ENCODE results near the gene CDH3. TPM values are rescaled to one million over a fixed set of nuclear protein-coding genes. Genes with fewer than 3 reads are reported as not detected.
"Not testable (repeated sequence)": the region's sequence is repeated elsewhere in the genome, so short reads cannot be mapped to it uniquely, and the experiment has no call there.

Gene CDH3
- total RNA-seq, 1 donor from 2014 or later, result under 0.01 TPM

- no peak for DNase-seq (ENCODE audit: low read depth, low spot score)
Observed at GRCh38 chr16:68704232-68704867, 59.2 kb downstream of the CDH3 start.

GRCh38 chr16:68707340-68708152 lies 62.4 kb downstream of the CDH3 start:
- no peak for DNase-seq (ENCODE audit: low read depth, low spot score)

- no peak for DNase-seq (ENCODE audit: low read depth, low spot score)
Observed at GRCh38 chr16:68710211-68710610, 65.1 kb downstream of the CDH3 start.

DNA sequence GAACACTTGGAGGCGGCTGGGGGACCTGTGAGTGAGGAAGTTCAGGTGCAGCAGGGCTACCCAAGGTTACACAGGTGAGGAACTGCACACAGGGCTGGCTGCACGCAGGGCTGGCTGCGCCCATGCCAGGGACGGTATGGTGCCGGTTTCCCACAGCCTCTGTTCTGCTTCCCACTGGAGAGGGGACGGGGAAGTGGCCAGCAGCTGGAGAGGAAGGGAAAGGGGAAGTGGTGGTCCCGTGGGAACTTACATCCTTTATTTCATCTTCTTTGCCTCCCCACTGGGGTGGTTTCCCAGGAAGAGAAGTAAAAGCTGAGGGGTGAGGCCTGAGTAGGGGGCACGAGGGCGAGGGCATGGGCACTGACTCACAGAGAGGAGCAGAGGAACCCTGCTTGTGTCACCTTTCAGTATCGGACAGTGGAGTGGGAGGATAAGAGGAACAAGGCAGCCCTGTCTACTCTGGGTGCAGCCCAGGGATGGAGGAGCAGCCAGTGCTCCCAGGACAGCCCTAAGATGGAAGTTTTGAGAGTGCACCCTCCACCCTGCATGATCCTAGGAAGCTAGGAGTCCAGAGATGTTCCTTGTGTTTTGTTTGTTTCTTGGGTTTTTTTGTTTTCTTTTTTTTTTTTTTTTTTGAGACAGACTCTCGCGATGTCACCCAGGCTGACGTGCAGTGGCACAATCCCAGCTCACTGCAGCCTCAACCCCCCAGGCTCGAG lies 66.5 kb downstream of the CDH3 start:
- DNase-seq (ENCODE audit: low read depth, low spot score), result no peak

DNA sequence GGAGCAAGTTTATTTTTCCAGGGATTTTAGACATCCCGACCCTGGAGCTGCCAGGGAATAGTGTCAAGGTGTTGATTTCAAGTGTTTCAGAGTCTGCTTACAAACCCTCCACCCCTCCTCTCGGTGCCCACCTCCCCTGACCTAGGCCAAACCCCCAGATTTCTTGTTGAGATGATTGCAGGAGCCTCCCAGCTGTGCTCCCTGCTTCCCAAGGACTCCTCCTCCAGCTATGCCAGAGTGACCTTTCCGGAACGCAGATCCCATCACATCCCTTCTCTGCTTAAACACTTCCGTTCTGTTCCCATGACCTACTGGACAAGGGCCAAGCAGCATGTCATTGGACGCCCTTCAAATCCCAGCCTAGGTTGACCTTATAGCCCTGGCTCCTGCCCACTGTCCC lies 68.3 kb downstream of the CDH3 start:
- DNase-seq (ENCODE audit: low read depth, low spot score), result no peak

- no peak for DNase-seq (ENCODE audit: low read depth, low spot score)
Observed at GRCh38 chr16:68715471-68715870, 70.4 kb downstream of the CDH3 start.

DNA sequence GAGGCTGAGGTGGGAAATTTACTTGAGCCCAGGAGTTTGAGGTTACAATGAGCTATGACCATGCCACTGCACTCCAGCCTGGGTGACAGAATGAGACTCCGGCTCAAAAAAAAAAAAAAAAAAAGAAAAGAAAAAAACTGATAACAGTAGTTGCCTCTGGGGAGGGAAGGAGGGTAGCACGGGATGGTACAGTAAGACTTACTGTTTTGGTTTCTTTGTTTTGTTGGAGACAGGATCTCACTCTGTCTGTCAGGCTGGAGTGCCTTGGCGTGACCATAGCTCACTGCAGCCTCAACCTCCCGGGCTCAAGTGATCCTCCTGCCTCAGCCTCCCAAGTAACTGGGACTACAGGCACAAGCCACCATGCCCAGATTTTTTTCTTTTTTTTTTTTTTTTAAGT lies 71.4 kb downstream of the CDH3 start:
- not testable (repeated sequence) for DNase-seq (ENCODE audit: low read depth, low spot score)

DNA sequence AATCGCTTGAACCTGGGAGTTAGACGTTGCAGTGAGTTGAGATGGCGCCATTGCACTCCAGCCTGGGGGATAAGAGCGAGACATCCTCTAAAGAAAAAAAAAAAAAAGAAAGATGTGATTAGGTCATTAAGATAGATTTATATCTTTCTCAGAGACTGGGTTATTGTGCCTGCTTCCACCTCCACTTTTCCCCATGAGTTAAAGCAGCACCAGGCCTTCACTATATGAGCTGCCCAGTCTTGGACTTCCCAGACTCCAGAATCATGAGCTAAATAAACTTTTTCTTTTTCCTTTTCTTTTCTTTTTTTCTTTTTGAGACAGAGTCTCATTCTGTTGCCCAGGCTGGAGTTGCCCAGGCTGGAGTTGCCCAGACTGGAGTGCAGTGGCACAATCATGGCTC lies 72.6 kb downstream of the CDH3 start:
- no peak for DNase-seq (ENCODE audit: low read depth, low spot score)

DNA sequence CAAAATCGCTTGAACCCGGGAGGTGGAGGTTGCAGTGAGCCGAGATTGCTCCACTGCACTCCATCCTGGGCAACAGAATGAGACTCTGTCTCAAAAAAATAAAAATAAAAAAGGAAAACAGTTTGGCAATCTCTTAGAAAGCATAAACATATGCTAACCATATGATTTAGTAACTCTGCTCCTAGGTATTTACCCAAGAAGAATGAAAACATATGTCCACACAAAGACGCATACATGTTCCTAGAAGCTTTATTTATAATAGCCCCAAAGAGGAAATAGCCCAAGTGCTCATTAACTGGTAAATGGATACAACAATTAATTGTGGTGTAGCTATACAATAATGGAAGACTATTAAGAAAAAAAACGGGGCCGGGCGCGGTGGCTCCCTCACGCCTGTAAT lies 73.5 kb downstream of the CDH3 start:
- DNase-seq (ENCODE audit: low read depth, low spot score), result no peak

- DNase-seq (ENCODE audit: low read depth, low spot score), result no peak
Observed at GRCh38 chr16:68719993-68720489, 74.9 kb downstream of the CDH3 start.

GRCh38 chr16:68722119-68723024 lies 77.3 kb downstream of the CDH3 start:
- DNase-seq (ENCODE audit: low read depth, low spot score), result no peak

DNA sequence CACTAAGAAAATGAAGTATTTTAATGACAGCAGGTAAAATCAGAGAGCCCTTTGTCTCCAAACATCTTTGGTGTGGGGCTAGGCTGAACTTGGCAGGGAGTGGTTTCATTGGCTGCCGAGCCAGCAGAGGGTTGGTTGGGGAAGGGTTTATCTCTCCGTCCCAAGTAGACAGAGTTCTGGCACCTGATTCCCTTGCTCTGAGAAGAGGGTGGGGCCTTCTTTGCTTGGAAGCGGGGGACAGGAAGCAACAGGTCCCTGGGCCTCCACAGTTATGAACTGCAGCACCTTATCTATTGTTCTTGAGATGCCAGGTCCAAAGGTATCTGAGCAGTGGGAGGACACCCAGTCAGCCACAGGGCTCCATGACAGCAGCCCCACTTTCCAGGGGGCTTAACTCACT lies 79.7 kb downstream of the CDH3 start:
- DNase-seq (ENCODE audit: low read depth, low spot score), result no peak

- no peak for DNase-seq (ENCODE audit: low read depth, low spot score)
Observed at GRCh38 chr16:68728523-68728922, 83.4 kb downstream of the CDH3 start.

DNA sequence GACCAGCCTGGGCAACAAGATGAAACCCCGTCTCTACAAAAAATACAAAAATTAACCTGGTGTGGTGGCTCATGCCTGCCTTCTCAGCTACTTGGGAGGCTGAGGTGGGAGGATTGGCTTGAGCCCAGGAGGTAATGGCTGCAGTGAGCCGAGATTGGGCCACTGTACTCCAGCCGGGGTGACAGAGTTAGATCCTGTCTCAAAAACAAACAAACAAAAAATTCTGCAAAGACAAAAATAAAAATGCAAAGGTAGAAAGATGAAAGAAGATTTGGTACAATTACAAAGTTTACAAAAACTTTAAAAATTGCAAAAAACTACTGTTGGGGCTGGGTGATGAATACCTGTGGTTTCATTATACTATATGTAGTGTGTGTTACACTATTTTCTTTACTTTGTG lies 86.5 kb downstream of the CDH3 start:
- no peak for DNase-seq (ENCODE audit: low read depth, low spot score)

DNA sequence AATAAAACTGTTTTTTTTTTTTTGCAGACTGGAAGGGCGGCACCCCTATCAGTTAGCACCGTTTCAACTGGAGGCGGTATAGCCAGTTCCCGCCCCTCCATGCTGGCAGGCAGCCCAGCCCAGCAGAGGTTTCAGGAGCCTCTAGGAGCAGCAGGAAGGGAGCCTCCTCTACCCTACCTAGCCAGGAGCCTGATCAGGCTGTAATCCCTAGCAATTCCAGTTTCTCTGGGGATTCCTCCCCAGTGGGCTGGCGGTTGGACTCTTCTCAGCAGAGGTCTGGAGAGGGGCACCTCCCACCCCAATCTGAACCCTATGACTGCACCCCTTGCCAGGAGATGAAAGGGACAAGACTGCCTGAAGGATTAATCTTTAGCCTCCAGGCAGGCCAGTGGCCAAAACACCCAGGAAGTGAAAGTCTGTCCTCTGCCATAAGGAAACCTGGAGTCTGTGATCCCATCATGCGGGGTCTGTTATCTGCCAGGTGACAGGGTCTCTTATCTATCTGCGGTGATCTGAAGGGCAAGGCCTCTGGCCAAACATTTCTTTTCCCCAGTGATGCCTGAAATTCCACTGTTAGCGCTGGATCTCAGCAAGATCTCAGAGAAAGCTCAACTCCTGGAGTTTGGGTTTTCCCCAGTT lies 87.1 kb downstream of the CDH3 start:
- DNase-seq (ENCODE audit: low read depth, low spot score), result no peak

DNA sequence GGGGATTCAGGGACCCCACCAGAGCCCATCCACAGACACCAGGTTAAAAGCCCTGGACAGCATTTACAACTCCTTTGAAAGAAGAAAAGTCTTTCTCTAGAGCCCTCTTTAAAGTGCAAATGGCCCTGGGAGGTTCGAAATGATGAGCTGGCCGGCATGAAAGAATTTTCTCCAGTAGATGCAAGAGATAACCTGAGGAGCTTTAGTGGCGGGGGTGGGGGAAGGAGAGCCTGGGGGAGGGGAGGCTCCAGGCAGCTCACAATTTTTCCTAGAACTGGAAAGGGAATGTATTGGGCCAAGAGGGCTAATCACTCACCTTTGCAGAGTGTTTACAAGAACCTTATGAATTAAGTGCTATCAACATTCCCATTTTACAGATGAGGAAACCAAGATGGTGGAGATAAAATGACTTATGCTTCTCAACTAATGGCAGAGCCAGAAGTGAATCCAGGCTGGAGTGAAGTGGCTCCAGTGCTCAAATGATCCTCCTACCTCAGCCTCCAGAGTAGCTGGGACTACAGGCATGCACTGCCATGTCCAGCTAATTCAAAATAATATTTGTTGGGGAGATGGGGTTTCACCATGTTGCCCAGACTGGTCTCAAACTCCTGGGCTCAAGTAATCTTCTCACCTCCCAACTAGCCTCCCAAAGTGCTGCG lies 87.8 kb downstream of the CDH3 start:
- no peak for DNase-seq (ENCODE audit: low read depth, low spot score)

DNA sequence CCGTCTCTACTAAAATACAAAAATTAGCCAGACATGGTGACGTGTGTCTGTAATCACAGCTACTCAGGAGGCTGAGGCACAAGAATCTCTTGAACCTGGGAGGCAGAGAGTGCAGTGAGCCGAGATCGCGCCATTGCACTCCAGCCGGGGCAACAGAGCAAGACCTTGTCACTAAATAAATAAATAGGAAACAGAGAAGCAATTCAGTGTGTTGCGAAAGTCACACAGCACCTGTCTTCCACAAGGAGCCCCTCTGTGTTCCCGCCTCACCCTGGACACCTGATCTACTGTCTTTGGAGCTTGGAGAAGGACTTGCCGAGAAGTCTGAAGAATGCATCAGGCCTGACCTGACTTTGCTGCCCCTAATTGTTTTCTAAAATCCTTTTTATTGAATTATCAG lies 88.5 kb downstream of the CDH3 start:
- DNase-seq (ENCODE audit: low read depth, low spot score), result no peak

GRCh38 chr16:68734782-68735181 lies 89.7 kb downstream of the CDH3 start:
- DNase-seq (ENCODE audit: low read depth, low spot score), result no peak

DNA sequence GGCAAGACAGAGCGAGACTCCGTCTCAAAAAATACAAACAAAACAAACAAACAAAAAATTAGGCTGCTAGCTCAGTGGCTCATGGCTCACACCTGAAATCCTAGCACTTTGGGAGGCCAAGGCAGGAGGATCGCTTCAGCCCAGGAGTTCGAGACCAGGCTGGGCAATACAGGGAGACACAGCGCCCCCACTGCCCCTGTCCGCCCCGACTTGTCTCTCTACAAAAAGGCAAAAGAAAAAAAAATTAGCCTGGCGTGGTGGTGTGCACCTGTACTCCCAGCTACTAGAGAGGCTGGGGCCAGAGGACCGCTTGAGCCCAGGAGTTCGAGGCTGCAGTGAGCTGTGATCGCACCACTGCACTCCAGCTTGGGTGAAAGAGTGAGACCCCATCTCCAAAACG lies 91.5 kb downstream of the CDH3 start:
- no peak for DNase-seq (ENCODE audit: low read depth, low spot score)

DNA sequence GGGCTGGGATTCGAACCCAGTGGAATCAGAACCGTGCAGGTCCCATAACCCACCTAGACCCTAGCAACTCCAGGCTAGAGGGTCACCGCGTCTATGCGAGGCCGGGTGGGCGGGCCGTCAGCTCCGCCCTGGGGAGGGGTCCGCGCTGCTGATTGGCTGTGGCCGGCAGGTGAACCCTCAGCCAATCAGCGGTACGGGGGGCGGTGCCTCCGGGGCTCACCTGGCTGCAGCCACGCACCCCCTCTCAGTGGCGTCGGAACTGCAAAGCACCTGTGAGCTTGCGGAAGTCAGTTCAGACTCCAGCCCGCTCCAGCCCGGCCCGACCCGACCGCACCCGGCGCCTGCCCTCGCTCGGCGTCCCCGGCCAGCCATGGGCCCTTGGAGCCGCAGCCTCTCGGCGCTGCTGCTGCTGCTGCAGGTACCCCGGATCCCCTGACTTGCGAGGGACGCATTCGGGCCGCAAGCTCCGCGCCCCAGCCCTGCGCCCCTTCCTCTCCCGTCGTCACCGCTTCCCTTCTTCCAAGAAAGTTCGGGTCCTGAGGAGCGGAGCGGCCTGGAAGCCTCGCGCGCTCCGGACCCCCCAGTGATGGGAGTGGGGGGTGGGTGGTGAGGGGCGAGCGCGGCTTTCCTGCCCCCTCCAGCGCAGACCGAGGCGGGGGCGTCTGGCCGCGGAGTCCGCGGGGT lies 92.1 kb downstream of the CDH3 start, which contains the start of gene CDH1:
CDH1 (plus strand) TSS at position 247 of the 684 bp plus-strand sequence; CDS start at position 371, 124 bp downstream.
- no peak for DNase-seq (ENCODE audit: low read depth, low spot score)

All from pulmonary artery endothelial cell (primary cell).